Endothelial cell of umbilical vein (primary cell): ENCODE measurements around the gene MYH10.
"Not testable (repeated sequence)": the region's sequence is repeated elsewhere in the genome, so short reads cannot be mapped to it uniquely, and the experiment has no call there.

Experiments used
- EZH2 ChIP-seq: IDR thresholded peaks from 2 replicates; pipeline ENCODE4 v1.6.1; 2012; ENCODE audit warnings: borderline replicate concordance, low read depth, mild to moderate bottlenecking, moderate library complexity, low read length, inconsistent platforms; ENCODE audit not compliant: severe bottlenecking
- FOS ChIP-seq: IDR thresholded peaks from 2 replicates; pipeline ENCODE4 v1.6.1; 2011; ENCODE audit warnings: mild to moderate bottlenecking, low read length, moderate library complexity, borderline replicate concordance; ENCODE audit not compliant: insufficient read depth
- MYC ChIP-seq: IDR thresholded peaks from one replicate; pipeline ENCODE4 v1.6.1; 2011; ENCODE audit warnings: mild to moderate bottlenecking, low read depth, low read length
- POLR2A ChIP-seq: IDR thresholded peaks from 2 replicates; pipeline ENCODE4 v1.6.1; 2012; ENCODE audit warnings: low read depth, mild to moderate bottlenecking, control low read depth, low read length
- POLR2AphosphoS5 ChIP-seq: IDR thresholded peaks from 2 replicates; pipeline ENCODE4 v1.6.1; 2012; ENCODE audit warnings: low read depth, mild to moderate bottlenecking, control low read depth, low read length, moderate library complexity; ENCODE audit not compliant: insufficient read depth
- TF ChIP-seq, protein P1 (sequence below), 2 donors: IDR thresholded peaks; 1 replicate in 1 of 2; 2 replicates in 1 of 2; pipeline ENCODE4 v1.5.1; 2011; ENCODE audit warnings: low read length in 2 of 2, mild to moderate bottlenecking in 2 of 2, moderate library complexity in 2 of 2, control low read depth in 1 of 2, inconsistent platforms in 1 of 2, low read depth in 1 of 2; ENCODE audit not compliant: insufficient read depth in 1 of 2; ENCODE audit errors: extremely low read depth in 1 of 2
- TF ChIP-seq, protein P2 (sequence below): IDR thresholded peaks from 2 replicates; pipeline ENCODE4 v1.6.1; 2011; ENCODE audit not compliant: insufficient read depth, insufficient read length

DNA sequence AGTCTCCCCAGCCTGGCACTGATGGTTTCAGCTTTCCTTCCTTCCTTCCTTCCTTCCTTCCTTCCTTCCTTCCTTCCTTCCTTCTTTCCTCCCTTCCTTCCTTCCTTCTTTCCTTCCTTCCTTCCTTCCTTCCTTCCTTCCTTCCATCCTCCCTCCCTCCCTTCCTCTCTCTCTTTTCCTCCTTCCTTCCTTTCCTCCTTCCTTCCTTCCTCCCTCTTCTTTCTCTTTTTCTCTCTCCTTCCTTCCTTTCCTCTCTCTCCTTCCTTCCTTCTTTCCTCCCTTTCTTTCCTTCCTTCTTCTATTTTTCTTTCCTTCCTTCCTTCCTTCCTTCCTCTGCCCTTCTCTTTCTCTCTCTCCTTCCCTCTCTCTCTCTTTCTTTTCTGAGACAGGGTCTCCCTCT, 30.2 kb upstream of the MYH10 start:
- TF ChIP-seq, protein P1, sequence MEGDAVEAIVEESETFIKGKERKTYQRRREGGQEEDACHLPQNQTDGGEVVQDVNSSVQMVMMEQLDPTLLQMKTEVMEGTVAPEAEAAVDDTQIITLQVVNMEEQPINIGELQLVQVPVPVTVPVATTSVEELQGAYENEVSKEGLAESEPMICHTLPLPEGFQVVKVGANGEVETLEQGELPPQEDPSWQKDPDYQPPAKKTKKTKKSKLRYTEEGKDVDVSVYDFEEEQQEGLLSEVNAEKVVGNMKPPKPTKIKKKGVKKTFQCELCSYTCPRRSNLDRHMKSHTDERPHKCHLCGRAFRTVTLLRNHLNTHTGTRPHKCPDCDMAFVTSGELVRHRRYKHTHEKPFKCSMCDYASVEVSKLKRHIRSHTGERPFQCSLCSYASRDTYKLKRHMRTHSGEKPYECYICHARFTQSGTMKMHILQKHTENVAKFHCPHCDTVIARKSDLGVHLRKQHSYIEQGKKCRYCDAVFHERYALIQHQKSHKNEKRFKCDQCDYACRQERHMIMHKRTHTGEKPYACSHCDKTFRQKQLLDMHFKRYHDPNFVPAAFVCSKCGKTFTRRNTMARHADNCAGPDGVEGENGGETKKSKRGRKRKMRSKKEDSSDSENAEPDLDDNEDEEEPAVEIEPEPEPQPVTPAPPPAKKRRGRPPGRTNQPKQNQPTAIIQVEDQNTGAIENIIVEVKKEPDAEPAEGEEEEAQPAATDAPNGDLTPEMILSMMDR (IDR thresholded peaks at IDR 0.05; ENCODE audit: extremely low read depth in 1 of 2, insufficient read depth in 1 of 2, low read depth in 1 of 2, low read length in 2 of 2): not testable (repeated sequence)
- TF ChIP-seq EZH2, MYC, POLR2A, POLR2AphosphoS5, FOS: not testable (repeated sequence)
- TF ChIP-seq, protein P2, sequence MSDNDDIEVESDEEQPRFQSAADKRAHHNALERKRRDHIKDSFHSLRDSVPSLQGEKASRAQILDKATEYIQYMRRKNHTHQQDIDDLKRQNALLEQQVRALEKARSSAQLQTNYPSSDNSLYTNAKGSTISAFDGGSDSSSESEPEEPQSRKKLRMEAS: not testable (repeated sequence)
